Ascending aorta (tissue), 2 donors: ENCODE data around the gene PITHD1. TPM values are rescaled to one million over a fixed set of nuclear protein-coding genes. Genes with fewer than 3 reads are reported as not detected.

Experiments used
- DNase-seq, 2 donors: peaks; one replicate each; pipeline ENCODE4 v3.0.0-alpha.2; 2019; ENCODE audit warnings: low spot score in 2 of 2
- H3K27ac ChIP-seq, 2 donors: fragments of 200-600 bp; sonication (generic); one replicate each; pipeline ENCODE4 v1.5.1; 2016 to 2017; ENCODE audit warnings: mild to moderate bottlenecking in 1 of 2
- H3K27me3 ChIP-seq: fragments of 200-600 bp; sonication (generic); one replicate; pipeline ENCODE4 v1.5.1; 2017
- H3K36me3 ChIP-seq, 2 donors: fragments of 200-600 bp; sonication (generic); one replicate each; pipeline ENCODE4 v1.5.1; 2016
- H3K4me1 ChIP-seq, 2 donors: fragments of 200-600 bp; sonication (generic); one replicate each; pipeline ENCODE4 v1.5.1; 2016 to 2017; ENCODE audit warnings: mild to moderate bottlenecking in 1 of 2
- H3K4me3 ChIP-seq, 2 donors: fragments of 200-600 bp; sonication (generic); one replicate each; pipeline ENCODE4 v1.5.1; 2016 to 2017; ENCODE audit warnings: mild to moderate bottlenecking in 1 of 2
- H3K9me3 ChIP-seq, 2 donors: fragments of 200-600 bp; sonication (generic); one replicate each; pipeline ENCODE4 v1.5.1; 2016
- CTCF ChIP-seq, 3 experiments: fragments of 200-600 bp in 2 of 3; fragments of 450-650 bp in 1 of 3; sonication (generic) in 2 of 3; IDR thresholded peaks; one replicate each; pipeline ENCODE4 v1.5.1; 2016 to 2019; ENCODE audit warnings: antibody characterized with exemption in 3 of 3, mild to moderate bottlenecking in 1 of 3, moderate library complexity in 1 of 3
- intact Hi-C: fragments of 100-400 bp; cut with DNase I; formaldehyde crosslinking; loops from one replicate; pipeline ENCODE4 v1.15.1; 2023
- total RNA-seq: library from RNA; depleted of rRNA; stranded (reverse); fragments of >200 nt; gene quantifications from one replicate; pipeline ENCODE4 v1.1.0, GENCODE V29; 2016

PITHD1 gene
- total RNA-seq, 1 donor from 2014 or later: 60.1 TPM

DNA sequence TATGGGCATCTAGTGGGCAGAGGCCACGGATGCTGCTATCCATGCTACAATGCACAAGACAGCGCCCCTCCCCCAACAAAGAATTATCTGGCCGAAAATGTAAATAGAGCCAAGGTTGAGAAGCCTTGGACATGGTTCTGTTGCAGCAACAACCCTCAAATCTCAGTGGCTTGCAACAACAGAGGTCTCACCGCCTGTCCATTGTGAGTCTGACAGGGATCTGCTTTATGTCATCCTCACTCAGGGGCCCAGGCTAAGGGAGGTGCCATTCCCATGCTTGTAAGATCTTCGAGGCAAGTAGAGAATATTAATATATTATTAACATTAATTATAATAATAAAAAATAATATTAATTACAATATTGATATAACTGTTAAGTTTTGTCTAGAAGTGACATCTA, 9.5 kb upstream of the PITHD1 start:
- H3K36me3 ChIP-seq: peaks cover 10 to 13% of the 10 kb centered on the region in 2 donors
- TF ChIP-seq CTCF (IDR thresholded peaks at IDR 0.05): no peak
- H3K27ac ChIP-seq: no peak overlapping the region
- intact Hi-C loops: no loop called here
- H3K4me1 ChIP-seq: no peaks in the 10 kb centered on the region
- H3K9me3 ChIP-seq: no peaks in the 10 kb centered on the region
- peak in 1 of 2 donors; percentile 21 for DNase-seq
- no peak overlapping the region for H3K4me3 ChIP-seq
- no peaks in the 10 kb centered on the region for H3K27me3 ChIP-seq

GRCh38 chr1:23772049-23772853, 6.0 kb upstream of the PITHD1 start:
- no peaks in the 10 kb centered on the region for H3K9me3 ChIP-seq
- H3K27ac ChIP-seq: no peak overlapping the region
- DNase-seq: peak; percentile 43 to 92
- H3K36me3 ChIP-seq: peaks cover 0 to 4% of the 10 kb centered on the region in 2 donors
- peak; percentile 80 to 97 (median 95) for TF ChIP-seq CTCF (IDR thresholded peaks at IDR 0.05)
- no peaks in the 10 kb centered on the region for H3K27me3 ChIP-seq
- peak overlapping the region in 1 of 2 donors; percentile 23 for H3K4me3 ChIP-seq
- intact Hi-C loops: loop anchor here (2.0 to 10.0 kb wide), 3 partner anchors 97 to 253 kb away; partner anchors contain the start of gene FUCA1
- peaks cover under 1 to 2% of the 10 kb centered on the region in 2 donors for H3K4me1 ChIP-seq

DNA sequence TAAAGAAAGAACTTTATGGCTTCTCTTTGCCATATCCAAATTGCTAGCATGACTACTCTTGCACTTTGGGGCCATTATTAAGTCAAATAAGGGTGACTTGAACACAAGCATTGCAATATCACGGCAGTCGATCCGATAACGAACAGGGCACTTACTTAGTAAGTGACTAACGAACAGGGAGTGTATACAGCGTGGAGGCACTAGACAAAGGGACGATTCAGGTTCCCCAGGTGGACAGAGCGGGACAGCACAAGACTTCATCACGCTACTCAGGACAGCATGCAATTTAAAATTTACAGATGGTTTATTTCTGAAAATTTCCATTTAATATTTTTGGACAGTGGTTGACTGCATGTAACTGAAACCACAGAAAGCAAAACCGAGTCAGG, 5.4 kb upstream of the PITHD1 start:
- Histone ChIP-seq H3K4me3 (no peak overlapping the region), H3K27me3 (no peaks in the 10 kb centered on the region), H3K36me3 (peaks cover 0 to 4% of the 10 kb centered on the region in 2 donors), H3K9me3 (no peaks in the 10 kb centered on the region), H3K27ac (no peak overlapping the region), H3K4me1 (peaks cover 4 to 7% of the 10 kb centered on the region in 2 donors)
- intact Hi-C loops: loop anchor here (2.0 to 10.0 kb wide), 3 partner anchors 96 to 252 kb away; partner anchors contain the start of gene FUCA1
- TF ChIP-seq CTCF (IDR thresholded peaks at IDR 0.05): no peak
- DNase-seq: no peak

DNA sequence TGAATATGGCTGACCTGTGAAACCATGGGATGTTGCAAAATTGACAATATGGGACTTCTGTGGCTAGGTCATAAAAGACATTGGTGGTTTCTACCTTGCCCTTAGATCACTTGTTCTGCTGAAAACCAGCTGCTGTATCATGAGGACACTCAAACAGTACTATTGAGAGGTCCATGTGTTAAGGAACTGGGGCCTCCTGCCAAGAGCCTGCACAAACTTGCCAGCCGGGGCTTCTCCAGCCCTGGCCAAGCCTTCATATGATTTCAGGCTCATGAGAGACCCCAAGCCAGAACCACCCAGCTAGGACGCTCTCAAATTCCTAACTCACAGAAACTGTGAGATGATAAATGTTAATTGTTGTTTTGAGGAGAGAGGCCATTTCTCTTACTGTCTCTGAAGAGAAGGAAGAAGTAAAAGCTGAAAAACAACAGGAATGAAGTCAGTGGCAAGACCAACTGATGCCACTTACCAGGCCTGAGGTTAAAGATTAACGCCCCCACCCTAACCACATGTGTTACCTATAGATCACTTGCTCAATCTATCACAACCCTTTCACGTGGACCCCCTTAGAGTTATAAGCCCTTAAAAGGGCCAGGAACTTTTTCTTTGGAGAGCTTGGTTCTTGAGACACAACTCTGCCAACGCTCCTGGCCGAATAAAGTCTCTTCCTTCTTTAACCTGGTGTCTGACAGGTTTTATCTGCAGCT, 3.9 kb upstream of the PITHD1 start:
- no peak for DNase-seq
- no peak for TF ChIP-seq CTCF (IDR thresholded peaks at IDR 0.05)
- Histone ChIP-seq H3K4me1 (peaks cover 8 to 12% of the 10 kb centered on the region in 2 donors), H3K9me3 (no peaks in the 10 kb centered on the region), H3K4me3 (no peak overlapping the region), H3K36me3 (no peaks in the 10 kb centered on the region), H3K27me3 (no peaks in the 10 kb centered on the region), H3K27ac (no peak overlapping the region)
- intact Hi-C loops: loop anchor here (10.0 kb wide), 1 partner anchor 250 kb away; no protein-coding TSS in a partner anchor

GRCh38 chr1:23776217-23776616, 2.0 kb upstream of the PITHD1 start:
- intact Hi-C loops: loop anchor here (10.0 kb wide), 1 partner anchor 249 kb away; no protein-coding TSS in a partner anchor
- DNase-seq: no peak

More at GRCh38 chr1:23776217-23776616, 2.0 kb upstream of the PITHD1 start:
- H3K36me3 ChIP-seq: no peaks in the 10 kb centered on the region
- H3K9me3 ChIP-seq: no peaks in the 10 kb centered on the region
- H3K4me1 ChIP-seq: peaks cover 10 to 15% of the 10 kb centered on the region in 2 donors
- H3K27me3 ChIP-seq: no peaks in the 10 kb centered on the region
- no peak overlapping the region for H3K27ac ChIP-seq
- no peak overlapping the region for H3K4me3 ChIP-seq
- TF ChIP-seq CTCF (IDR thresholded peaks at IDR 0.05): no peak
